ENCODE measurements around the gene KANK4.
"Not testable (repeated sequence)": the region's sequence is repeated elsewhere in the genome, so short reads cannot be mapped to it uniquely, and the experiment has no call there.

Gene KANK4

GRCh38 chr1:62224182-62224581 lies 95.1 kb downstream of the KANK4 start:
- in situ Hi-C loops (cut with MboI; ENCODE audit: low pct_unique_long_range_greater_than_20kb, low sequenced_read_pairs): no loop called here

GRCh38 chr1:62222321-62222720 lies 96.9 kb downstream of the KANK4 start:
- in situ Hi-C loops (cut with MboI; ENCODE audit: low pct_unique_long_range_greater_than_20kb, low sequenced_read_pairs): no loop called here
- DNase-seq: no peak

More at GRCh38 chr1:62224182-62224581, 95.1 kb downstream of the KANK4 start:
- DNase-seq: no peak

GRCh38 chr1:62221171-62221570 lies 98.1 kb downstream of the KANK4 start:
- in situ Hi-C loops (cut with MboI; ENCODE audit: low pct_unique_long_range_greater_than_20kb, low sequenced_read_pairs): no loop called here

GRCh38 chr1:62220456-62220855 lies 98.8 kb downstream of the KANK4 start:
- in situ Hi-C loops (cut with MboI; ENCODE audit: low pct_unique_long_range_greater_than_20kb, low sequenced_read_pairs); DNase-seq: not testable (repeated sequence)

More at GRCh38 chr1:62221171-62221570, 98.1 kb downstream of the KANK4 start:
- DNase-seq: no peak

GRCh38 chr1:62218604-62219003 lies 100.6 kb downstream of the KANK4 start:
- in situ Hi-C loops (cut with MboI; ENCODE audit: low pct_unique_long_range_greater_than_20kb, low sequenced_read_pairs): no loop called here
- DNase-seq: no peak

- in situ Hi-C loops (cut with MboI; ENCODE audit: low pct_unique_long_range_greater_than_20kb, low sequenced_read_pairs): no loop called here
- no peak for DNase-seq
These were observed 105.9 kb downstream of the KANK4 start for GRCh38 chr1:62213075-62213914.

- in situ Hi-C loops (cut with MboI; ENCODE audit: low pct_unique_long_range_greater_than_20kb, low sequenced_read_pairs): no loop called here
- no peak for DNase-seq
These were observed 106.8 kb downstream of the KANK4 start for GRCh38 chr1:62212411-62212810.

GRCh38 chr1:62210960-62211359 lies 108.3 kb downstream of the KANK4 start:
- no peak for DNase-seq
- in situ Hi-C loops (cut with MboI; ENCODE audit: low pct_unique_long_range_greater_than_20kb, low sequenced_read_pairs): no loop called here

- DNase-seq: no peak
- in situ Hi-C loops (cut with MboI; ENCODE audit: low pct_unique_long_range_greater_than_20kb, low sequenced_read_pairs): no loop called here
These were observed 109.2 kb downstream of the KANK4 start for GRCh38 chr1:62209931-62210595.

GRCh38 chr1:62208970-62209369 lies 110.3 kb downstream of the KANK4 start:
- in situ Hi-C loops (cut with MboI; ENCODE audit: low pct_unique_long_range_greater_than_20kb, low sequenced_read_pairs): no loop called here
- no peak for DNase-seq

- in situ Hi-C loops (cut with MboI; ENCODE audit: low pct_unique_long_range_greater_than_20kb, low sequenced_read_pairs): no loop called here
- DNase-seq: no peak
These were observed 111.1 kb downstream of the KANK4 start for GRCh38 chr1:62208087-62208486.

GRCh38 chr1:62207187-62207586 lies 112.0 kb downstream of the KANK4 start:
- in situ Hi-C loops (cut with MboI; ENCODE audit: low pct_unique_long_range_greater_than_20kb, low sequenced_read_pairs): no loop called here
- no peak for DNase-seq

GRCh38 chr1:62198781-62199125 lies 120.5 kb downstream of the KANK4 start:
- no peak for DNase-seq
- in situ Hi-C loops (cut with MboI; ENCODE audit: low pct_unique_long_range_greater_than_20kb, low sequenced_read_pairs): no loop called here

- peak; percentile 8 for DNase-seq
- in situ Hi-C loops (cut with MboI; ENCODE audit: low pct_unique_long_range_greater_than_20kb, low sequenced_read_pairs): no loop called here
These were observed 121.0 kb downstream of the KANK4 start for GRCh38 chr1:62198069-62198780.

- no peak for DNase-seq
- in situ Hi-C loops (cut with MboI; ENCODE audit: low pct_unique_long_range_greater_than_20kb, low sequenced_read_pairs): no loop called here
These were observed 123.0 kb downstream of the KANK4 start for GRCh38 chr1:62196086-62196690.

- in situ Hi-C loops (cut with MboI; ENCODE audit: low pct_unique_long_range_greater_than_20kb, low sequenced_read_pairs): no loop called here
- no peak for DNase-seq
These were observed 124.3 kb downstream of the KANK4 start, which contains the start of gene L1TD1 for GRCh38 chr1:62194651-62195544. TSS of gene L1TD1 (plus strand) at chr1:62194849. CDS start at chr1:62206629, 11,780 bp downstream.

- in situ Hi-C loops (cut with MboI; ENCODE audit: low pct_unique_long_range_greater_than_20kb, low sequenced_read_pairs): no loop called here
- no peak for DNase-seq
These were observed 131.1 kb downstream of the KANK4 start for GRCh38 chr1:62188111-62188510.

- DNase-seq: no peak
- in situ Hi-C loops (cut with MboI; ENCODE audit: low pct_unique_long_range_greater_than_20kb, low sequenced_read_pairs): no loop called here
These were observed 131.7 kb downstream of the KANK4 start for GRCh38 chr1:62187548-62187947.
